A549 (cell line): ENCODE data around the gene PDHX. TPM values are rescaled to one million over a fixed set of nuclear protein-coding genes. Genes with fewer than 3 reads are reported as not detected.
"Not testable (repeated sequence)": the region's sequence is repeated elsewhere in the genome, so short reads cannot be mapped to it uniquely, and the experiment has no call there.

Source experiments
- ATAC-seq, 2 experiments: fragments of 200-7000 bp in 1 of 2; fragments of >200 bp in 1 of 2; cut with Nextera tagmentation in 1 of 2; cut with Tn5 transposase in 1 of 2; 3 replicates each; pipeline versions ENCODE4 v1.8.0 to v1.9.1; 2018 to 2020; ENCODE audit warnings: mild to moderate bottlenecking in 1 of 2, moderate library complexity in 1 of 2
- CTCF ChIA-PET: fragments of 300-600 bp; sonication (Branson Sonifier 250); formaldehyde crosslinking; extraction: SDS; loops from one replicate; lab custom pipeline; 2021; ENCODE audit warnings: antibody characterized with exemption, inconsistent platforms; lab: Yijun Ruan, JAX
- POLR2A ChIA-PET: fragments of 350-600 bp; formaldehyde crosslinking; extraction: SDS; loops from one replicate; lab custom pipeline; 2021; ENCODE audit warnings: antibody characterized with exemption, inconsistent platforms; lab: Yijun Ruan, JAX
- DNase-seq, 2 experiments: peaks; one replicate each; pipeline versions ENCODE4 v3.0.0 to v3.0.0-alpha.2; 2011 to 2016; ENCODE audit warnings: low read depth in 1 of 2, low spot score in 1 of 2
- FAIRE-seq: peaks from 2 replicates; lab custom pipeline; 2011; peaks lifted over from hg19 to GRCh38; lab: Jason Lieb, UNC
- H3K27ac ChIP-seq, 2 experiments: fragments of >200 bp; sonication (Bioruptor Twin); formaldehyde crosslinking; 3 replicates each; pipeline ENCODE4 v1.5.1; 2016 to 2017
- H3K4me1 ChIP-seq: fragments of >200 bp; sonication (Bioruptor Twin); formaldehyde crosslinking; 3 replicates; pipeline ENCODE4 v1.6.1; 2016
- H3K4me2 ChIP-seq: fragments of >200 bp; sonication (Bioruptor Twin); formaldehyde crosslinking; 3 replicates; pipeline ENCODE4 v1.6.1; 2016
- H3K4me3 ChIP-seq: fragments of >200 bp; sonication (Bioruptor Twin); formaldehyde crosslinking; 3 replicates; pipeline ENCODE4 v1.5.1; 2016
- H3K9me3 ChIP-seq: fragments of >200 bp; sonication (Bioruptor Twin); formaldehyde crosslinking; 3 replicates; pipeline ENCODE4 v1.6.1; 2016
- BCL3 ChIP-seq: fragments of >200 bp; sonication (Bioruptor Twin); formaldehyde crosslinking; IDR thresholded peaks from 3 replicates; pipeline ENCODE4 v1.6.1; 2016
- CEBPB ChIP-seq, 2 experiments: fragments of >200 bp in 1 of 2; sonication (Bioruptor Twin) in 1 of 2; formaldehyde crosslinking in 1 of 2; IDR thresholded peaks; 2 replicates each; pipeline ENCODE4 v1.6.1; 2012 to 2016
- CHD2 ChIP-seq: fragments of 150-350 bp; IDR thresholded peaks from 2 replicates; pipeline ENCODE4 v1.6.1; 2014; ENCODE audit warnings: low read length; ENCODE audit not compliant: partially characterized antibody
- CHD4 ChIP-seq: fragments of 200-600 bp; sonication (generic); IDR thresholded peaks from 2 replicates; pipeline ENCODE4 v1.6.1; 2016; ENCODE audit warnings: antibody characterized with exemption, mild to moderate bottlenecking, borderline replicate concordance
- CTCF ChIP-seq: fragments of >200 bp; sonication (Bioruptor Twin); formaldehyde crosslinking; IDR thresholded peaks from 3 replicates; pipeline ENCODE4 v1.5.1; 2016
- E2F6 ChIP-seq: IDR thresholded peaks from 2 replicates; pipeline ENCODE4 v1.6.1; 2012; ENCODE audit warnings: low read depth, borderline replicate concordance
- EHF ChIP-seq: fragments of 250-450 bp; sonication (Bioruptor Pico); IDR thresholded peaks from 2 replicates; pipeline ENCODE4 v1.5.0; 2020; ENCODE audit warnings: mild to moderate bottlenecking
- EHMT2 ChIP-seq: fragments of 200-600 bp; sonication (generic); IDR thresholded peaks from 2 replicates; pipeline ENCODE4 v1.6.1; 2016; ENCODE audit warnings: antibody characterized with exemption, low read depth, mild to moderate bottlenecking, moderate library complexity
- EP300 ChIP-seq, 2 experiments: fragments of >200 bp; sonication (Bioruptor Twin); formaldehyde crosslinking; IDR thresholded peaks; 2 replicates in 1 of 2; 3 replicates in 1 of 2; pipeline ENCODE4 v1.6.1; 2016 to 2017
- ESRRA ChIP-seq: fragments of 150-350 bp; IDR thresholded peaks from 2 replicates; pipeline ENCODE4 v1.6.1; 2014; ENCODE audit warnings: mild to moderate bottlenecking, low read length, borderline replicate concordance
- FOSB ChIP-seq: fragments of 250-450 bp; sonication (Bioruptor Pico); IDR thresholded peaks from 2 replicates; pipeline ENCODE4 v1.5.0; 2020; ENCODE audit warnings: mild to moderate bottlenecking, moderate library complexity
- GATA3 ChIP-seq: IDR thresholded peaks from 2 replicates; pipeline ENCODE4 v1.6.1; 2012; ENCODE audit warnings: borderline replicate concordance
- HDAC2 ChIP-seq: fragments of 200-600 bp; sonication (generic); IDR thresholded peaks from 2 replicates; pipeline ENCODE4 v1.6.1; 2016
- HES2 ChIP-seq: fragments of >200 bp; sonication (Bioruptor Twin); formaldehyde crosslinking; IDR thresholded peaks from 2 replicates; pipeline ENCODE4 v1.6.1; 2016
- HMGXB4 ChIP-seq: fragments of 250-450 bp; sonication (Bioruptor Pico); IDR thresholded peaks from 2 replicates; pipeline ENCODE4 v1.5.0; 2021; ENCODE audit warnings: mild to moderate bottlenecking, moderate library complexity, borderline replicate concordance
- HOXA7 ChIP-seq: fragments of 250-450 bp; sonication (Bioruptor Pico); IDR thresholded peaks from 2 replicates; pipeline ENCODE4 v1.5.0; 2020; ENCODE audit warnings: mild to moderate bottlenecking, moderate library complexity
- HOXB13 ChIP-seq: fragments of 250-450 bp; sonication (Bioruptor Pico); IDR thresholded peaks from 2 replicates; pipeline ENCODE4 v1.5.0; 2020; ENCODE audit warnings: low read depth, mild to moderate bottlenecking, moderate library complexity
- KDM1A ChIP-seq: fragments of 200-600 bp; sonication (generic); IDR thresholded peaks from 2 replicates; pipeline ENCODE4 v1.6.1; 2016; ENCODE audit warnings: low read depth, mild to moderate bottlenecking
- KDM5A ChIP-seq: fragments of 200-600 bp; sonication (generic); IDR thresholded peaks from 2 replicates; pipeline ENCODE4 v1.6.1; 2016; ENCODE audit warnings: antibody characterized with exemption, mild to moderate bottlenecking
- MAFK ChIP-seq: fragments of 450-650 bp; IDR thresholded peaks from 2 replicates; pipeline ENCODE4 v1.6.1; 2014; ENCODE audit not compliant: partially characterized antibody
- PBX3 ChIP-seq: IDR thresholded peaks from 2 replicates; pipeline ENCODE4 v1.6.1; 2012
- PHF8 ChIP-seq: fragments of 200-600 bp; sonication (generic); IDR thresholded peaks from 2 replicates; pipeline ENCODE4 v1.6.1; 2016; ENCODE audit warnings: low read depth, mild to moderate bottlenecking, antibody characterized with exemption, moderate library complexity, borderline replicate concordance
- POLR2AphosphoS2 ChIP-seq: conservative IDR thresholded peaks from 2 replicates; pipeline ENCODE4 v1.6.1; 2012; ENCODE audit warnings: low read length, improper control_type of control experiment, inconsistent platforms
- RCOR1 ChIP-seq: fragments of 150-350 bp; IDR thresholded peaks from 2 replicates; pipeline ENCODE4 v1.6.1; 2014; ENCODE audit warnings: antibody characterized with exemption, low read length, low read depth
- SMC3 ChIP-seq: fragments of >200 bp; sonication (Bioruptor Twin); formaldehyde crosslinking; IDR thresholded peaks from 3 replicates; pipeline ENCODE4 v1.6.1; 2018; ENCODE audit warnings: inconsistent platforms
- USF2 ChIP-seq: fragments of 450-650 bp; IDR thresholded peaks from 2 replicates; pipeline ENCODE4 v1.6.1; 2014; ENCODE audit warnings: antibody characterized with exemption
- ZC3H11A ChIP-seq: fragments of 450-650 bp; IDR thresholded peaks from 2 replicates; pipeline ENCODE4 v1.6.1; 2014; ENCODE audit warnings: antibody characterized with exemption, mild to moderate bottlenecking
- ZFP36 ChIP-seq: fragments of 450-650 bp; IDR thresholded peaks from 2 replicates; pipeline ENCODE4 v1.6.1; 2014; ENCODE audit warnings: borderline replicate concordance; ENCODE audit not compliant: partially characterized antibody
- WGBS: methylation state at CpG from one replicate; pipeline ENCODE4 v1.1.6; 2017; ENCODE audit errors: missing lambda C conversion rate; 5-methylcytosine and 5-hydroxymethylcytosine counted together
- polyA plus RNA-seq, 4 experiments: library from polyadenylated mRNA; depleted of rRNA in 3 of 4; stranded (reverse); fragments of >200 nt; fragmentation: RNase III in 1 of 4; extraction: RNeasy Plus Mini Kit Qiagen cat#74134 plus additional on column Dnase treatment in 1 of 4; gene quantifications; 2 replicates in 3 of 4; 3 replicates in 1 of 4; pipeline ENCODE4 v1.2.3, GENCODE V29; 2011 to 2017

Gene PDHX
- polyA plus RNA-seq, 2 of the 4 experiments (the other 2 are of a cell fraction), result 46.5 to 87.4 TPM

- no peak for ATAC-seq
- H3K4me1 ChIP-seq, result peaks cover 41% of the 10 kb centered on the region
- peaks cover 4% of the 10 kb centered on the region; the same call in 1 of the 3 replicates for H3K9me3 ChIP-seq
- H3K4me3 ChIP-seq, result no peak overlapping the region
- TF ChIP-seq CEBPB (IDR thresholded peaks at IDR 0.05) (no peak), E2F6 (no peak), PBX3 (no peak), HES2 (no peak), HOXA7 (CRISPR knock-in tag) (no peak), HDAC2 (no peak), CTCF (no peak), CHD4 (no peak), KDM5A (no peak), ZC3H11A (no peak), PHF8 (no peak), EHMT2 (no peak)
- 95% methylated on average over 3 of the region's 3 CpGs for WGBS
- CTCF ChIA-PET, result interaction anchor here (0.6 to 6.0 kb wide), 45 partner anchors 10 to 501 kb away, joined by 3 to 142 read pairs (median 4); partner anchors contain the start of gene ELF5
- no peak for DNase-seq
- POLR2A ChIA-PET, result no interaction called here
- H3K4me2 ChIP-seq, result no peak overlapping the region
- H3K27ac ChIP-seq, result peak overlapping the region; percentile 71 to 76; a peak in 5 of 6 replicates
- no peak for FAIRE-seq
These were observed 24.8 kb upstream of the PDHX start for GRCh38 chr11:34891611-34892010.

GRCh38 chr11:34893416-34893815 is 23.0 kb upstream of the PDHX start:
- no peak overlapping the region for H3K27ac ChIP-seq
- H3K4me1 ChIP-seq, result peaks cover 23% of the 10 kb centered on the region
- H3K4me2 ChIP-seq, result no peak overlapping the region
- DNase-seq, result no peak
- ChIA-PET POLR2A (no interaction called here), CTCF (interaction anchor here (1.0 to 6.0 kb wide), 6 partner anchors 8 to 501 kb away, joined by 3 to 142 read pairs (median 14); partner anchors contain the start of gene ELF5)
- no peak for ATAC-seq
- WGBS, result 93% methylated on average over 1 of the region's 1 CpG
- no peak overlapping the region for H3K4me3 ChIP-seq
- FAIRE-seq, result no peak
- peaks cover 12% of the 10 kb centered on the region; the same call in 2 of the 3 replicates for H3K9me3 ChIP-seq
- TF ChIP-seq BCL3, result no peak
- no peak for TF ChIP-seq POLR2AphosphoS2
- no peak for TF ChIP-seq HOXB13 (CRISPR knock-in tag)
- no peak for TF ChIP-seq GATA3
- TF ChIP-seq HES2, result no peak
- TF ChIP-seq RCOR1, result no peak
- TF ChIP-seq KDM1A, result no peak
- no peak for TF ChIP-seq ESRRA
- TF ChIP-seq CHD4, result no peak
- TF ChIP-seq CHD2, result no peak
- TF ChIP-seq EHMT2, result no peak
- no peak for TF ChIP-seq HMGXB4 (CRISPR knock-in tag)
- TF ChIP-seq EP300 (IDR thresholded peaks at IDR 0.05), result no peak
- TF ChIP-seq MAFK, result no peak
- TF ChIP-seq HDAC2, result no peak
- no peak for TF ChIP-seq USF2
- TF ChIP-seq FOSB, result no peak
- no peak for TF ChIP-seq SMC3
- TF ChIP-seq ZFP36, result no peak
- TF ChIP-seq EHF (CRISPR knock-in tag), result no peak

GRCh38 chr11:34896191-34896590 is 20.2 kb upstream of the PDHX start:
- not testable (repeated sequence) for FAIRE-seq, H3K4me3 ChIP-seq, ATAC-seq, DNase-seq, H3K27ac ChIP-seq, H3K4me2 ChIP-seq, H3K4me1 ChIP-seq
- H3K9me3 ChIP-seq, result peaks cover 34% of the 10 kb centered on the region
- CTCF ChIA-PET, result interaction anchor here (1.0 to 4.5 kb wide), 3 partner anchors 310 to 403 kb away, joined by 3 to 30 read pairs (median 14); partner anchors contain the start of gene ELF5
- POLR2A ChIA-PET, result interaction anchor here (0.5 kb wide), 1 partner anchor 20 kb away, joined by 5 read pairs; the partner anchor contains the start of genes APIP and PDHX
- WGBS, result 94% methylated on average over 3 of the region's 3 CpGs
